ENCODE data around the gene SPOCD1.

Gene SPOCD1

GRCh38 chr1:31749785-31750735 lies 65.8 kb downstream of the SPOCD1 start:
- DNase-seq (ENCODE audit: insufficient read length) (no peak), FAIRE-seq (no peak)
- TF ChIP-seq POLR2A (IDR thresholded peaks at IDR 0.05; ENCODE audit: low read depth, low read length) (no peak), POLR2AphosphoS5 (IDR thresholded peaks at IDR 0.05; ENCODE audit: low read depth, low read length) (no peak), TAF1 (IDR thresholded peaks at IDR 0.05; ENCODE audit: borderline replicate concordance, low read depth, low read length) (no peak)

GRCh38 chr1:31748365-31748764 lies 67.5 kb downstream of the SPOCD1 start:
- DNase-seq (ENCODE audit: insufficient read length) (no peak), FAIRE-seq (no peak)
- no peak for TF ChIP-seq POLR2AphosphoS5 (IDR thresholded peaks at IDR 0.05; ENCODE audit: low read depth, low read length)
- TF ChIP-seq TAF1 (IDR thresholded peaks at IDR 0.05; ENCODE audit: borderline replicate concordance, low read depth, low read length) = no peak
- TF ChIP-seq POLR2A (IDR thresholded peaks at IDR 0.05; ENCODE audit: low read depth, low read length) = no peak

GRCh38 chr1:31747304-31747703 lies 68.5 kb downstream of the SPOCD1 start:
- no peak for DNase-seq (ENCODE audit: insufficient read length)
- TF ChIP-seq TAF1 (IDR thresholded peaks at IDR 0.05; ENCODE audit: borderline replicate concordance, low read depth, low read length) (no peak), POLR2A (IDR thresholded peaks at IDR 0.05; ENCODE audit: low read depth, low read length) (no peak), POLR2AphosphoS5 (IDR thresholded peaks at IDR 0.05; ENCODE audit: low read depth, low read length) (no peak)
- FAIRE-seq = peak; percentile 24

GRCh38 chr1:31746687-31747086 lies 69.1 kb downstream of the SPOCD1 start:
- no peak for TF ChIP-seq TAF1 (IDR thresholded peaks at IDR 0.05; ENCODE audit: borderline replicate concordance, low read depth, low read length)
- TF ChIP-seq POLR2A (IDR thresholded peaks at IDR 0.05; ENCODE audit: low read depth, low read length) = no peak
- TF ChIP-seq POLR2AphosphoS5 (IDR thresholded peaks at IDR 0.05; ENCODE audit: low read depth, low read length) = no peak
- DNase-seq (ENCODE audit: insufficient read length) (no peak), FAIRE-seq (no peak)

GRCh38 chr1:31745946-31746670 lies 69.7 kb downstream of the SPOCD1 start:
- no peak for FAIRE-seq
- no peak for TF ChIP-seq POLR2A (IDR thresholded peaks at IDR 0.05; ENCODE audit: low read depth, low read length)
- no peak for TF ChIP-seq POLR2AphosphoS5 (IDR thresholded peaks at IDR 0.05; ENCODE audit: low read depth, low read length)
- TF ChIP-seq TAF1 (IDR thresholded peaks at IDR 0.05; ENCODE audit: borderline replicate concordance, low read depth, low read length) = no peak
- DNase-seq (ENCODE audit: insufficient read length) = no peak

GRCh38 chr1:31745096-31745945 lies 70.5 kb downstream of the SPOCD1 start:
- DNase-seq (ENCODE audit: insufficient read length) = peak; percentile 80
- peak; percentile 9 for FAIRE-seq
- no peak for TF ChIP-seq POLR2AphosphoS5 (IDR thresholded peaks at IDR 0.05; ENCODE audit: low read depth, low read length)
- TF ChIP-seq TAF1 (IDR thresholded peaks at IDR 0.05; ENCODE audit: borderline replicate concordance, low read depth, low read length) = no peak
- TF ChIP-seq POLR2A (IDR thresholded peaks at IDR 0.05; ENCODE audit: low read depth, low read length) = no peak

GRCh38 chr1:31744165-31744888 lies 71.5 kb downstream of the SPOCD1 start:
- FAIRE-seq = peak; percentile 93
- no peak for TF ChIP-seq POLR2A (IDR thresholded peaks at IDR 0.05; ENCODE audit: low read depth, low read length)
- no peak for TF ChIP-seq POLR2AphosphoS5 (IDR thresholded peaks at IDR 0.05; ENCODE audit: low read depth, low read length)
- no peak for TF ChIP-seq TAF1 (IDR thresholded peaks at IDR 0.05; ENCODE audit: borderline replicate concordance, low read depth, low read length)
- DNase-seq (ENCODE audit: insufficient read length) = peak; percentile 80

GRCh38 chr1:31742462-31743212 lies 73.2 kb downstream of the SPOCD1 start:
- TF ChIP-seq TAF1 (IDR thresholded peaks at IDR 0.05; ENCODE audit: borderline replicate concordance, low read depth, low read length) (no peak), POLR2A (IDR thresholded peaks at IDR 0.05; ENCODE audit: low read depth, low read length) (no peak), POLR2AphosphoS5 (IDR thresholded peaks at IDR 0.05; ENCODE audit: low read depth, low read length) (no peak)
- no peak for DNase-seq (ENCODE audit: insufficient read length)
- FAIRE-seq = no peak
